Urothelium cell line (cell line): ENCODE results near the gene PLA2G4B.

Experiments
- DNase-seq: peaks from one replicate; pipeline ENCODE4 v3.0.0; 2011; ENCODE audit warnings: low spot score, mixed read lengths
- FAIRE-seq: peaks from 2 replicates; lab custom pipeline; 2011; peaks lifted over from hg19 to GRCh38; lab: Jason Lieb, UNC

The PLA2G4B gene

GRCh38 chr15:41849861-41850260, 11.2 kb downstream of the PLA2G4B start:
- no peak for DNase-seq
- FAIRE-seq = no peak

GRCh38 chr15:41850482-41851166, 12.0 kb downstream of the PLA2G4B start:
- FAIRE-seq (no peak), DNase-seq (no peak)

GRCh38 chr15:41851167-41851523, 12.5 kb downstream of the PLA2G4B start:
- no peak for DNase-seq
- no peak for FAIRE-seq

GRCh38 chr15:41851755-41852370, 13.2 kb downstream of the PLA2G4B start:
- FAIRE-seq = no peak
- no peak for DNase-seq

- FAIRE-seq = no peak
- DNase-seq = no peak
These were observed 14.3 kb downstream of the PLA2G4B start for GRCh38 chr15:41852736-41853590.

GRCh38 chr15:41853831-41854230, 15.2 kb downstream of the PLA2G4B start:
- FAIRE-seq (no peak), DNase-seq (no peak)

GRCh38 chr15:41854443-41854842, 15.8 kb downstream of the PLA2G4B start:
- DNase-seq = no peak
- FAIRE-seq = no peak

GRCh38 chr15:41855261-41855961, 16.8 kb downstream of the PLA2G4B start:
- DNase-seq (no peak), FAIRE-seq (no peak)

- no peak for DNase-seq
- FAIRE-seq = no peak
These were observed 17.6 kb downstream of the PLA2G4B start for GRCh38 chr15:41856262-41856661.

GRCh38 chr15:41856716-41857115, 18.1 kb downstream of the PLA2G4B start:
- no peak for DNase-seq
- FAIRE-seq = no peak

GRCh38 chr15:41857316-41857715, 18.7 kb downstream of the PLA2G4B start:
- FAIRE-seq (no peak), DNase-seq (no peak)

- DNase-seq (no peak), FAIRE-seq (no peak)
These were observed 20.1 kb downstream of the PLA2G4B start for GRCh38 chr15:41858756-41859155.

GRCh38 chr15:41860049-41860828, 21.6 kb downstream of the PLA2G4B start:
- FAIRE-seq (no peak), DNase-seq (no peak)

- no peak for DNase-seq
- FAIRE-seq = no peak
These were observed 23.2 kb downstream of the PLA2G4B start for GRCh38 chr15:41861736-41862356.

GRCh38 chr15:41862515-41863116, 24.0 kb downstream of the PLA2G4B start:
- DNase-seq (no peak), FAIRE-seq (no peak)

- no peak for FAIRE-seq
These were observed 26.9 kb downstream of the PLA2G4B start for GRCh38 chr15:41865490-41866055.

GRCh38 chr15:41866263-41866703, 27.6 kb downstream of the PLA2G4B start:
- FAIRE-seq = no peak
- no peak for DNase-seq

More at GRCh38 chr15:41865490-41866055, 26.9 kb downstream of the PLA2G4B start:
- DNase-seq = no peak

- DNase-seq (no peak), FAIRE-seq (no peak)
These were observed 28.4 kb downstream of the PLA2G4B start for GRCh38 chr15:41866872-41867579.

- FAIRE-seq (no peak), DNase-seq (no peak)
These were observed 29.7 kb downstream of the PLA2G4B start for GRCh38 chr15:41868321-41868720.
